ENCODE measurements around the gene N4BP2.

N4BP2 gene

GRCh38 chr4:40201898-40202297 lies 145.2 kb downstream of the N4BP2 start:
- no peaks in the 10 kb centered on the region for H4K20me1 ChIP-seq (ENCODE audit: insufficient read depth, low read length)
- H3K36me3 ChIP-seq (ENCODE audit: insufficient read depth, low read length): peaks cover 95% of the 10 kb centered on the region
- peaks cover 100% of the 10 kb centered on the region for H3K79me2 ChIP-seq (ENCODE audit: insufficient read depth, low read length)
- no peaks in the 10 kb centered on the region for H3K9me3 ChIP-seq (ENCODE audit: low read length)
- peak overlapping the region; percentile 86 for H3K4me2 ChIP-seq (ENCODE audit: low read length)
- H2AFZ ChIP-seq (ENCODE audit: low read length): no peak overlapping the region
- H3K9me2 ChIP-seq (ENCODE audit: low read depth, low read length): no peaks in the 10 kb centered on the region
- H3K27ac ChIP-seq (ENCODE audit: low read depth, low read length, poor library complexity, severe bottlenecking): peak overlapping the region; percentile 100
- H3K4me3 ChIP-seq (ENCODE audit: low read depth, low read length, poor library complexity, severe bottlenecking): peak overlapping the region; percentile 82
- no peaks in the 10 kb centered on the region for H3K27me3 ChIP-seq (ENCODE audit: insufficient read depth, low read length)
- TF ChIP-seq CTCF (IDR thresholded peaks at IDR 0.05; ENCODE audit: low read length): no peak
- no peak for TF ChIP-seq EZH2 (IDR thresholded peaks at IDR 0.05; ENCODE audit: borderline replicate concordance, low read length)
- H3F3A ChIP-seq (ENCODE audit: insufficient read depth, low read length): peaks cover 3% of the 10 kb centered on the region; the same call in 1 of the 2 replicates
- peaks cover 65% of the 10 kb centered on the region for H3K4me1 ChIP-seq (ENCODE audit: insufficient read depth, low read length, severe bottlenecking)
- peak overlapping the region; percentile 99 for H3K9ac ChIP-seq (ENCODE audit: low read length)

DNA sequence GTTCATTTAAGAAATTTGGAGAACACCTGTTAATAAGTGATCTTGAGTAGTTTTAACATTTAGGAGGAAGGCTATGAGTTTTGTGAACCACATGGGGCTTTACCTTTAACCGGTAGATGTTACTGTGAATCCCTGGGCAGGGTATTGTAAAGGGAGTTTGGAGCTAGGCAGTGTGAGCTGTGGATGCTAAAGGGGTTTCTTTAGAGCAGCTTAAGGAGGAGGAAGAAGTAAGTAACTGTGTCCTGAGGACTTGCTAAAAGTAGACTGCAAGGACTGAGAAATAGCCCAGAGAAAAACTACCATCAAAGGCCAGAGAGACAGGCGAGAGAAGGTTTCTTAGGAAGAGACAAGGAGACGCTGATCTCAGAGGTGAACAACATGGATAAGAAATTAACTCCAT lies 145.8 kb downstream of the N4BP2 start:
- peak overlapping the region; percentile 86 for H3K4me2 ChIP-seq (ENCODE audit: low read length)

GRCh38 chr4:40204507-40205258 lies 148.0 kb downstream of the N4BP2 start:
- H3F3A ChIP-seq (ENCODE audit: insufficient read depth, low read length): peaks cover under 1% of the 10 kb centered on the region; the same call in 1 of the 2 replicates

More for the DNA sequence above, 145.8 kb downstream of the N4BP2 start:
- Histone ChIP-seq H3K4me1 (ENCODE audit: insufficient read depth, low read length, severe bottlenecking) (peaks cover 71% of the 10 kb centered on the region), H3K79me2 (ENCODE audit: insufficient read depth, low read length) (peaks cover 100% of the 10 kb centered on the region), H3K9me2 (ENCODE audit: low read depth, low read length) (no peaks in the 10 kb centered on the region), H3K9me3 (ENCODE audit: low read length) (no peaks in the 10 kb centered on the region), H3K36me3 (ENCODE audit: insufficient read depth, low read length) (peaks cover 95% of the 10 kb centered on the region), H3K27me3 (ENCODE audit: insufficient read depth, low read length) (no peaks in the 10 kb centered on the region), H3F3A (ENCODE audit: insufficient read depth, low read length) (peaks cover 3% of the 10 kb centered on the region; the same call in 1 of the 2 replicates), H3K4me3 (ENCODE audit: low read depth, low read length, poor library complexity, severe bottlenecking) (peak overlapping the region; percentile 82), H3K9ac (ENCODE audit: low read length) (peak overlapping the region; percentile 99), H3K27ac (ENCODE audit: low read depth, low read length, poor library complexity, severe bottlenecking) (peak overlapping the region; percentile 100), H4K20me1 (ENCODE audit: insufficient read depth, low read length) (no peaks in the 10 kb centered on the region), H2AFZ (ENCODE audit: low read length) (no peak overlapping the region)
- TF ChIP-seq EZH2 (IDR thresholded peaks at IDR 0.05; ENCODE audit: borderline replicate concordance, low read length): no peak
- no peak for TF ChIP-seq CTCF (IDR thresholded peaks at IDR 0.05; ENCODE audit: low read length)

More at GRCh38 chr4:40204507-40205258, 148.0 kb downstream of the N4BP2 start:
- Histone ChIP-seq H3K27me3 (ENCODE audit: insufficient read depth, low read length) (no peaks in the 10 kb centered on the region), H3K4me2 (ENCODE audit: low read length) (peak overlapping the region; percentile 86), H3K27ac (ENCODE audit: low read depth, low read length, poor library complexity, severe bottlenecking) (peak overlapping the region; percentile 100), H3K36me3 (ENCODE audit: insufficient read depth, low read length) (peaks cover 90% of the 10 kb centered on the region), H3K4me3 (ENCODE audit: low read depth, low read length, poor library complexity, severe bottlenecking) (peak overlapping the region; percentile 82), H3K9me2 (ENCODE audit: low read depth, low read length) (no peaks in the 10 kb centered on the region), H3K9me3 (ENCODE audit: low read length) (no peaks in the 10 kb centered on the region), H3K79me2 (ENCODE audit: insufficient read depth, low read length) (peaks cover 100% of the 10 kb centered on the region), H3K9ac (ENCODE audit: low read length) (peak overlapping the region; percentile 78), H2AFZ (ENCODE audit: low read length) (no peak overlapping the region), H3K4me1 (ENCODE audit: insufficient read depth, low read length, severe bottlenecking) (peaks cover 92% of the 10 kb centered on the region), H4K20me1 (ENCODE audit: insufficient read depth, low read length) (no peaks in the 10 kb centered on the region)
- TF ChIP-seq CTCF (IDR thresholded peaks at IDR 0.05; ENCODE audit: low read length) (no peak), EZH2 (IDR thresholded peaks at IDR 0.05; ENCODE audit: borderline replicate concordance, low read length) (no peak)

All from OCI-LY1 (cell line).